ENCODE results near the gene MACROD1.

MACROD1 gene

GRCh38 chr11:64090806-64091516 lies 75.0 kb downstream of the MACROD1 start:
- DNase-seq, result peak; percentile 54

- peak; percentile 9 for DNase-seq
Measured at GRCh38 chr11:64089915-64090805, 75.8 kb downstream of the MACROD1 start.

- no peak for DNase-seq
Measured at GRCh38 chr11:64089493-64089892, 76.4 kb downstream of the MACROD1 start.

- DNase-seq, result no peak
Measured at GRCh38 chr11:64089027-64089360, 76.9 kb downstream of the MACROD1 start.

GRCh38 chr11:64088162-64089026 lies 77.5 kb downstream of the MACROD1 start:
- peak; percentile 37 for DNase-seq

- no peak for DNase-seq
Measured at GRCh38 chr11:64086258-64087123, 79.4 kb downstream of the MACROD1 start.

GRCh38 chr11:64085906-64086257 lies 80.0 kb downstream of the MACROD1 start:
- DNase-seq, result no peak

GRCh38 chr11:64084951-64085710 lies 80.8 kb downstream of the MACROD1 start:
- DNase-seq, result no peak

GRCh38 chr11:64084146-64084950 lies 81.6 kb downstream of the MACROD1 start:
- no peak for DNase-seq

- no peak for DNase-seq
Measured at GRCh38 chr11:64083398-64084080, 82.4 kb downstream of the MACROD1 start.

GRCh38 chr11:64081745-64082442 lies 84.0 kb downstream of the MACROD1 start:
- DNase-seq, result no peak

GRCh38 chr11:64080390-64080789 lies 85.5 kb downstream of the MACROD1 start:
- DNase-seq, result no peak

GRCh38 chr11:64078905-64079304 lies 87.0 kb downstream of the MACROD1 start:
- DNase-seq, result no peak

- no peak for DNase-seq
Measured at GRCh38 chr11:64078284-64078683, 87.6 kb downstream of the MACROD1 start.

GRCh38 chr11:64077607-64078006 lies 88.3 kb downstream of the MACROD1 start:
- no peak for DNase-seq

- no peak for DNase-seq
Measured at GRCh38 chr11:64076758-64077157, 89.2 kb downstream of the MACROD1 start.

GRCh38 chr11:64074239-64074638 lies 91.7 kb downstream of the MACROD1 start:
- DNase-seq, result peak; percentile 28

GRCh38 chr11:64073542-64073941 lies 92.4 kb downstream of the MACROD1 start:
- no peak for DNase-seq

- DNase-seq, result no peak
Measured at GRCh38 chr11:64072871-64073270, 93.0 kb downstream of the MACROD1 start.
